Suprapubic skin (tissue), 4 donors: ENCODE data around the gene SORCS3.

ENCODE experiments used
- CTCF ChIP-seq, 2 donors: fragments of 200-600 bp in 1 of 2; fragments of 450-650 bp in 1 of 2; sonication (generic) in 1 of 2; IDR thresholded peaks; one replicate each; pipeline ENCODE4 v1.5.1; 2016 to 2019; ENCODE audit warnings: antibody characterized with exemption in 2 of 2, mild to moderate bottlenecking in 1 of 2, moderate library complexity in 1 of 2
- EP300 ChIP-seq: sonication (generic); formaldehyde crosslinking; IDR thresholded peaks from one replicate; pipeline ENCODE4 v1.6.1; 2017; ENCODE audit warnings: antibody characterized with exemption
- POLR2A ChIP-seq, 2 donors: fragments of 450-650 bp; IDR thresholded peaks; one replicate each; pipeline ENCODE4 v1.6.1; 2017; ENCODE audit warnings: antibody characterized with exemption in 2 of 2, mild to moderate bottlenecking in 2 of 2, moderate library complexity in 2 of 2
- POLR2AphosphoS5 ChIP-seq, 3 donors: sonication (generic); formaldehyde crosslinking; IDR thresholded peaks; one replicate each; pipeline ENCODE4 v1.6.1; 2017; ENCODE audit warnings: antibody characterized with exemption in 3 of 3

GRCh38 chr10:105161149-105161548 is 520.1 kb downstream of the SORCS3 start:
- no peak for TF ChIP-seq POLR2A (IDR thresholded peaks at IDR 0.05)
- no peak for TF ChIP-seq CTCF (IDR thresholded peaks at IDR 0.05)
- no peak for TF ChIP-seq EP300
- no peak for TF ChIP-seq POLR2AphosphoS5 (IDR thresholded peaks at IDR 0.05)
